Effector memory CD4-positive, alpha-beta T cell (primary cell): ENCODE results near the gene LSS.

Source experiments
- DNase-seq, 3 donors: peaks; one replicate each; pipeline ENCODE4 v3.0.0-alpha.2; 2020
- H3K27ac ChIP-seq: 2 replicates; pipeline ENCODE4 v1.7.0; 2013; ENCODE audit warnings: mild to moderate bottlenecking, low read length, moderate library complexity; ENCODE audit not compliant: insufficient read depth, poor library complexity, severe bottlenecking
- H3K27me3 ChIP-seq: replicated peaks from 2 replicates; pipeline ENCODE4 v1.7.0; 2013; ENCODE audit warnings: mild to moderate bottlenecking, low read length; ENCODE audit not compliant: insufficient read depth, control insufficient read depth, poor library complexity, severe bottlenecking
- H3K36me3 ChIP-seq: 2 replicates; pipeline ENCODE4 v1.7.0; 2013; ENCODE audit warnings: mild to moderate bottlenecking, low read length, moderate library complexity; ENCODE audit not compliant: control insufficient read depth, insufficient read depth
- H3K4me1 ChIP-seq: 2 replicates; pipeline ENCODE4 v1.7.0; 2013; ENCODE audit warnings: low read length, mild to moderate bottlenecking; ENCODE audit not compliant: control insufficient read depth, insufficient read depth, poor library complexity, severe bottlenecking
- H3K4me3 ChIP-seq: 2 replicates; pipeline ENCODE4 v1.7.0; 2013; ENCODE audit warnings: low read length, low read depth, mild to moderate bottlenecking; ENCODE audit not compliant: insufficient read depth, poor library complexity, severe bottlenecking
- H3K9me3 ChIP-seq: 2 replicates; pipeline ENCODE4 v1.7.0; 2013; ENCODE audit warnings: mild to moderate bottlenecking, low read length, moderate library complexity; ENCODE audit not compliant: control insufficient read depth
- total RNA-seq, 3 donors: gene quantifications; one replicate each; lab custom pipeline; 2026; lab: John Stamatoyannopoulos, UW

LSS gene
- total RNA-seq = 35.0 to 47.9 (median 42.7) reads per million in 3 donors

DNA sequence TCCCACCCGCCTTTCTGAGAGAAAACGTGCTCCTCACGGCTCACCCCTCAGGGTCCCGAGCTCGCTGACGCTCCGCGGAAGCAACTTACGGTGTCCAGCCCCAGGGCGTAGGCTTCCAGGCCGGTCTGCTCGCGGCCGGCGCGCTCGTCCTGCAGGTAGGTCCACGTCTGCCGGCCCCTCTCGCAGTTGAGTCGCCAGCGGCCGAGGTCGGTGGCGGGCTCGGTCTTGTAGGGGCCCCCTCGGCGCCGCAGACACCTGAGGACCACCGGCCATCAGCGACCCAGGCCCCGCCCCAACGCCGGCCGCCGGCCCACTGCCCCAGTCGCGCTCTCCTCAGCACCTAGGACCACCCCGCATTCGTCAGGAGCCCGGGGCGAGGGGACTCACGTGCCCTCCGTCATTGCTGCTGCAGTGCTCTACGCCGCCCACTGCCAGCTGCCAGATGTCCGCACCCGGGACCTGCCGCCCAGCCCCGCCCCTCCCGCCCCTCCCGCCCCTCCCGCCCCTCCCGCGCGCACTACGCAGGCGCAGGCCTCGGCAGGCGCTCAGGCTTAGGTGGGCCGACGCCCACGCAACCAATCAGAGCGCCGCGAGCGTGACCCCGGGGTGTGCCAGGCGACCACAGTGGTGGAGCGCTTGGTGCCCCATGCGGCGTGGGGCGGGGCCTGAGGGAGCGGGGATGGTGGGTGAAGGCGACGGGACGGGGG lies at the start of gene LSS:
LSS (minus strand) TSS at position 430 of the 707 bp plus-strand sequence; CDS start at position 401, 29 bp downstream.
- Histone ChIP-seq H3K4me1 (peaks cover 19% of the 10 kb centered on the region), H3K9me3 (no peaks in the 10 kb centered on the region), H3K4me3 (peak within 1 kb of the TSS; percentile 87), H3K27me3 (no peaks in the 10 kb centered on the region), H3K36me3 (no peaks in the 10 kb centered on the region), H3K27ac (peak within 1 kb of the TSS; percentile 66)
- peak; percentile 96 to 98 (median 98) for DNase-seq

DNA sequence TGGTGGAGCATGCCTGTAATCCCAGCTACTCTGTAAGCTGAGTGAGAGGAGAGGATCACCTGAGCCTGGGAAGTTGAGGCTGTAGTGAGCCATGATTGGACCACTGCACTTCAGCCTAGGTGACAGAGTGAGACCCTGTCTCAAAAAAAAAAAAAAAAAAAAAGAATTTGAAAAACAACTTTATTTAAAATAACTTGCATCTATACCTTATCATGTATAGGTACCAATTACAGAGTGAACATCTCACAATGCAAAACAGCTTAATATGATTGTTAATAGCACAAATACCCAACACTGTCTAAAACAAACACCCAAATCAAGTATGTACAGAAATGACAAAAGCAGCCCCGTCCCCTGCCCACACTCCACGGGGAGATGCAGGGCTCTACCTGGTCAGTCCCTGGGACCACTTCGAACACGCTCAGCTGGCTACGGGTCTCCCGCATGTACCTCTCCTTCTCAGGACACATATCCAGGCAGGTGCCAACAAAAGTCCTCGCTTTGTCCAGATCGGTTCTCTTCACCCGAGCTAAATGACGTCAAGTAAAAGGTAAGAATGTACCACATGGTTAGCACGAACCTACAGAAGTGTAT lies 46.3 kb upstream of the LSS start:
- DNase-seq = no peak
- Histone ChIP-seq H3K4me3 (no peak overlapping the region), H3K4me1 (no peaks in the 10 kb centered on the region), H3K27ac (no peak overlapping the region), H3K9me3 (no peaks in the 10 kb centered on the region), H3K36me3 (peaks cover 68% of the 10 kb centered on the region), H3K27me3 (no peaks in the 10 kb centered on the region)

DNA sequence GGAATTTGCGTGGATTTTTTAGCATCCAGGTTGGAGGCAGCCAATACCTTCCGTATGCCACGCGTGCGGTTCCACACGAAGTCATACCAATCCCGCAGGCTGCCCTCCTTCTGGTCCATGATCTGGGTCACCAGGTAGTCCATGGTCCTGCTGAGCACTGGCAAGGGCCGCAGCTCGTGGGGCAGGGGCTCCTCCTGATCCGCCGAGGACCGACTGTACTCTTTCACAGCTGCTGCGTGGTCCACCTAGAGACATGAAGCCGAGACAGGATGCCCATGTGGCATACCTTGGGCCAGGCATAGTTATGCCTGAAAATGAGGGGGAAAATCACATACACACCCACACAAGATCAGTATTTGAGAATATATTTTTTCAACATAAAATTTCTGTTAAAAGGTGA lies 44.8 kb upstream of the LSS start:
- no peak for DNase-seq
- no peak overlapping the region for H3K4me3 ChIP-seq
- H3K27ac ChIP-seq = no peak overlapping the region
- no peaks in the 10 kb centered on the region for H3K27me3 ChIP-seq
- no peaks in the 10 kb centered on the region for H3K9me3 ChIP-seq
- H3K4me1 ChIP-seq = no peaks in the 10 kb centered on the region
- peaks cover 67% of the 10 kb centered on the region for H3K36me3 ChIP-seq

DNA sequence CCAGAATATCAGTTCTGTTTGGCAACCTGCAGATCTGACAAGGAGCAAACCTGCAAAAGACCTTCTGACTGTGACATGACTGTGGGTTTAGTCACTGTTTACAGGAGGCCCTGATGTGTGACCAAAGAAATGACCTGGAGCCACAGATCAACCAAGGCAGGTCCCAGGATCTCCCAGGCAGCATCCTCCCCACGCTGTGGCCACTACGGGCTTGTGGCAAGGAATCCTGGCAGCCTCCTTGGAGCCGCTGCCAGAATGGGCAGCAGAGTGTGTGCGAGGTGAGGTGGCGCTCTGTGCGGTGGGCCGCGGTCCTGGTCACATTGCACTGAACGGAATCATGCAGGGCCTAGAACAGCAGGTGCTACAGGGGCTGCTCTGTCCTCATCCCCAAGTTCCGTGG lies 40.9 kb upstream of the LSS start:
- no peaks in the 10 kb centered on the region for H3K9me3 ChIP-seq
- H3K4me3 ChIP-seq = no peak overlapping the region
- no peaks in the 10 kb centered on the region for H3K27me3 ChIP-seq

DNA sequence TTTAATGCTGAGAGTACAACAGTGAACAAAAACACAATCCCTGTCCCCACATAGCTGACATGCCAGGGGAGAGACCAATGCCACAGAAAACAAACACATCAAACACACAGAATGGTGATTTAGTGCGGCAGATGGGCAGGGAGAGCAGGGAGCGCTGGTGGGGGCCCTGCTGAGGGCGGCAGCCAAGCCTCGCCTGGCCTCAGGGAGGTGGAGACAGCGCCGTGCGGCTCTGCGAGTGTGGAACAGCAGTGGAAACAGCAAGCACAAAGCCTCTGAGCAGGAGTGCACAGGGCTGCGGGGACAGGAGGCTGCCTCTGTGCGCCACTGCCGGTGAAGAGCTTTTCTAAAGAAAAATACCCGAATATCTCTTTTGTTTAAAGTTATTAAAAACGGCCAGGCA lies 39.8 kb upstream of the LSS start:
- Histone ChIP-seq H3K27ac (no peak overlapping the region), H3K4me1 (no peaks in the 10 kb centered on the region), H3K36me3 (peaks cover 86% of the 10 kb centered on the region), H3K9me3 (no peaks in the 10 kb centered on the region), H3K27me3 (no peaks in the 10 kb centered on the region), H3K4me3 (no peak overlapping the region)
- DNase-seq = no peak

More for the DNA sequence above, 40.9 kb upstream of the LSS start:
- DNase-seq = no peak
- H3K27ac ChIP-seq = no peak overlapping the region
- peaks cover 81% of the 10 kb centered on the region for H3K36me3 ChIP-seq
- H3K4me1 ChIP-seq = no peaks in the 10 kb centered on the region

DNA sequence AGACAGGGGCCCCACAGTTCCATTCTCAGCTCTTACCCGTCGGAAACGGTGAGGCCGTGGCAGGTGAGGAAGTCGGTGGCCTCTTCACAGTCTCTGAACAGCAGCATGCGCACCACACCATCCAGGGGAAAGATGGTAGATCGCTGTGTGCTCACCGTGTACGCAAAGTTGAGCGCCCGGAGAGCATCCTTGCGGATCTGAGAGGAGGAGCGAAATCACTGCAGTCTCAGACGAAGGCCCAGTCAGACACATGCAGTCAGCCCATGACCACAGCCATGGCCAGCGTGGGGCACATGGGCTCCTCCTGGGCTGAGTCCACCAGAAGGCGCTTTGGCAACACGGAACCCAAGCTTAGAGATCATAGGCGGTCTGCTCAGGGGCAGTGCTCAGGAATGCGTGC lies 38.4 kb upstream of the LSS start:
- Histone ChIP-seq H3K4me3 (no peak overlapping the region), H3K4me1 (no peaks in the 10 kb centered on the region), H3K9me3 (no peaks in the 10 kb centered on the region), H3K36me3 (peaks cover 81% of the 10 kb centered on the region), H3K27ac (no peak overlapping the region), H3K27me3 (no peaks in the 10 kb centered on the region)
- no peak for DNase-seq

DNA sequence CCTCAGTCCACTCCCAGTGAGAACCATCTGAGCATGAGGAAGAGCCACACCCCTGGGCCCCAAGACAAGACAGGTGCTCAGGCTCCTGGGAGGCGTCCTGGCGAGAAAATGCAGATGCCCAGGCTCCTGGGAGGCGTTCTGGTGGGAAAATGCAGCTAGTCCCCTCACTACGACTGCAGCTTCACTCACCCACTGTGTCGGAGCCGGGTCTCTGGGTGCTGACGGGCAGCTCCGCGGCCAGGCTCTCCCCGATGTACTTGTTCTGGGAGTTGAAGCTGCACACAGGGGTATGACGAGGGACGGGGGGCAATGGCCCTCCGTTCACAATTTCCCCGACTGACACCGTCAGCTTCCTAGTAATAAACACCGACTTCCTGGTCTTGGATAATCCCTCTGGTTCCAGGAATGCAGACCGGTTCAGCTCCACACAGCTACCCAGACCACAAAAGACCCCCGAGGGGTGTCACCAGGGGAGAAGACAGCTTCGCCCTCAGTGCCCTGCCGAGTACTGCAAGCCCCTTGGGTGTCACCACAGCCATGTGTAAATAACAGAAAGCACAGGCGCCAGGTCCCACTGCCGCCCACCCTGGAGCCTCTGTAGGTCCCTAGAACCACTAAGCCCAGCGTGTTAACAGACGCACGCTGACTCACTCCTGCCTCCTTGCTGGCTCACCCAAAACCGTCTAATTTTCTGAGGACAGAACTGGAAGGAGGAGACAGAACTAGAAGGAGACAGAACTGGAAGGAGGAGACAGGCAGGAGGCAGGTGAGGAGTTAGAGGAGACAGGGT lies 37.4 kb upstream of the LSS start:
- H3K4me1 ChIP-seq = no peaks in the 10 kb centered on the region
- H3K27me3 ChIP-seq = no peaks in the 10 kb centered on the region
- peaks cover 83% of the 10 kb centered on the region for H3K36me3 ChIP-seq
- no peak overlapping the region for H3K4me3 ChIP-seq
- no peaks in the 10 kb centered on the region for H3K9me3 ChIP-seq
- H3K27ac ChIP-seq = no peak overlapping the region
- no peak for DNase-seq

DNA sequence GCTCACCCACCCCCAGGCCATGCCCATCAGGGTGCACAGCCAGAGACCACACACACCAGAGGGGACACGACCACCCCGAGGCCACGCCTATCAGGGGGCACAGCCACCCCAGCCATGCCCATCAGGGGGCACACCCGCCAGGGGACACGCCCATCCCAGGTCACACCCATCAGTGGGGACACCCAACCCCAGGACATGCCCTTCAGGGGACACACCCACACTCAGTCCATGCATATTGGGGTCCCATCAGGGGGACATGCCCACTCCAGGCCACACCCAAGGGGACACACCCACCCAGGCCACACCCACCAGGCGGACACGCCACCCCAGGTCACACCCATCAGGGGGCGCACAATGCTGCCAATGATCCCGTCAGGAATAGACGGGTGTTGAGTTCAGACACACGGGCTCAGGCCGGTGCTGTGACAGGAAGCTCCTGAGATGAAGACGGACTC lies 36.1 kb upstream of the LSS start:
- Histone ChIP-seq H3K27ac (no peak overlapping the region), H3K27me3 (no peaks in the 10 kb centered on the region), H3K36me3 (peaks cover 84% of the 10 kb centered on the region)

DNA sequence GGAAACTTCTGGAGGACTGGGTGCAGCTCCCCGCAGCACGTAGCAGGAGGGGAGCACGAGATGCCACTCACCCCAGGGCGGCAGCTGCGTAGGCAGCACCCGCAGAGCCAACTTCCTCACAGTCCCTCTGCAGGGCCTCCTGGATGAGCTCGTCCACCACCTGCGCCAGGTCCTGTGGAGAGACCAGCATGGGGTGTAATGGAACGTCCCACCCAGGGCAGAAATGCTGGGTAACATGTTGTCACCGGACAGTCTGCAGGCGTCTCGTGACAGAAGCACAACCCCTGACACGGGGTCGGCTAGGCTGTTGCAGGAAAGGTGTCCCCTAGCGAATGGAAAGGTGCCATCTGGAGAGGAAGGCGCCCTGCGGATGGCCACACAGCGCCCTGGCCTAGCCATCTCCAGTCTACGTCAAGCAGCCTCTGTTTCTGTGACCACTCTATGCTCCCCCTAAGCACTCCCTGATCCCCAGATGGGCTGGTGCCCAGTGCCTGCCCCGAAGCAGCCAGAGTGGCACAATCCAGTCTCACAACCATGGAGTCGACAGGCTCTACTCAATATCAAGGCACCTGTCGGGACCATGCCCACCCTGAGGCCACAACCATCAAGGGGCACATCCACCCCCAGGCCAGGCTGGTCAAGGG lies 35.6 kb upstream of the LSS start:
- no peaks in the 10 kb centered on the region for H3K9me3 ChIP-seq
- peaks cover 83% of the 10 kb centered on the region for H3K36me3 ChIP-seq
- no peak overlapping the region for H3K27ac ChIP-seq
- H3K4me1 ChIP-seq = no peaks in the 10 kb centered on the region
- no peaks in the 10 kb centered on the region for H3K27me3 ChIP-seq
- no peak for DNase-seq
- no peak overlapping the region for H3K4me3 ChIP-seq

More for the DNA sequence above, 36.1 kb upstream of the LSS start:
- Histone ChIP-seq H3K4me1 (no peaks in the 10 kb centered on the region), H3K4me3 (no peak overlapping the region), H3K9me3 (no peaks in the 10 kb centered on the region)
- DNase-seq = no peak
